ENCODE measurements around the gene SLC49A4. TPM values are rescaled to one million over a fixed set of nuclear protein-coding genes. Genes with fewer than 3 reads are reported as not detected.

SLC49A4 gene
- total RNA-seq, 4 donors from 2014 or later = 12.2 to 21.4 (median 15.9) TPM

GRCh38 chr3:122930063-122930997, 135.5 kb downstream of the SLC49A4 start:
- intact Hi-C loops (cut with DNase I) = no loop called here
- no peak for DNase-seq
- H3K36me3 ChIP-seq = no peaks in the 10 kb centered on the region
- H3K9me3 ChIP-seq = no peaks in the 10 kb centered on the region
- H3K27me3 ChIP-seq = peaks cover 0 to 28% (median 0%) of the 10 kb centered on the region in 4 donors
- H3K4me3 ChIP-seq = no peak overlapping the region
- TF ChIP-seq CTCF (IDR thresholded peaks at IDR 0.05) = no peak
- no peak for TF ChIP-seq POLR2A (IDR thresholded peaks at IDR 0.05)
- H3K27ac ChIP-seq = no peak overlapping the region
- WGBS, 2 donors = 77 to 84% methylated on average over 10 to 14 of the region's 14 CpGs
- H3K4me1 ChIP-seq = no peaks in the 10 kb centered on the region

Other genes starting within 250 kb of the SLC49A4 start
- gene PARP9, start 230.8 kb upstream of the SLC49A4 start, total RNA-seq = 10 to 100 TPM; 16.6 to 50.0 (median 19.9) TPM
- 10 to 100 TPM; 17.8 to 25.8 (median 19.9) TPM for gene DTX3L, start 230.7 kb upstream of the SLC49A4 start, total RNA-seq
- gene PARP15, start 217.4 kb upstream of the SLC49A4 start, total RNA-seq = 1 to 10 TPM in 1 of 4 donors, under 1 TPM in 3; 0.08 to 2.3 (median 0.42) TPM
- 10 to 100 TPM in 3 of 4 donors, 1 to 10 TPM in 1; 9.5 to 34.1 (median 22.9) TPM for gene PARP14, start 114.2 kb upstream of the SLC49A4 start, total RNA-seq
- gene HSPBAP1, start 1.2 kb upstream of the SLC49A4 start, total RNA-seq = 10 to 100 TPM in 1 of 4 donors, 1 to 10 TPM in 3; 3.4 to 13.9 (median 4.0) TPM
- under 1 TPM in 3 of 4 donors, not detected in 1; 0.13 to 0.21 (median 0.19) TPM for gene SEMA5B, start 232.7 kb downstream of the SLC49A4 start, total RNA-seq

All from esophagus squamous epithelium (tissue), 5 donors.